NK-92 (cell line): ENCODE results near the gene AGTPBP1.

Experiments used
- DNase-seq: peaks from one replicate; lab custom pipeline; 2025; ENCODE audit not compliant: unreplicated experiment; lab: John Stamatoyannopoulos, UW

Gene AGTPBP1

GRCh38 chr9:85510830-85511504 lies 230.8 kb downstream of the AGTPBP1 start:
- DNase-seq = no peak

GRCh38 chr9:85508616-85509015 lies 233.1 kb downstream of the AGTPBP1 start:
- no peak for DNase-seq

DNA sequence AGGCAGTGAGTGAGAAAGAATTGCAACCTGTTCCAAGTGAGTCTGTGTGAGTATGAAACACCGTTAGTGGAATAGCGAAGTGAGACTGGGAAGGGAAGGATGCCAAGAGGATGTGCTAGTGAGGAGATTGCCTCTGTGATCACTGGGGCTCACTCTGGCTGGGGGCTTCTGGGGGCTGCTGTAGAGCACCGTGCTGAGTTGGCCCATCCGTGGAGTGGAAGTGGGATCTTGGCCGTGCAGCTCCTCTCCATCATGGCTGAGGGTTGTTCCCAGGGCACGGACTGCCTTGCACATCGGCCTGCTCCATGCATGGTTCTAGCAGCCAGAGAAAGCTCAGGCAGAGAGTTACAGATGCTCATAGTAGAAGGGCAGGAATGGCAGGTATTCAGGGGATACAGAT lies 236.1 kb downstream of the AGTPBP1 start:
- no peak for DNase-seq

- DNase-seq = no peak
Measured at GRCh38 chr9:85502815-85503655, 238.7 kb downstream of the AGTPBP1 start.

- no peak for DNase-seq
Measured at GRCh38 chr9:85501882-85502281, 239.9 kb downstream of the AGTPBP1 start.

GRCh38 chr9:85501456-85501855 lies 240.3 kb downstream of the AGTPBP1 start:
- DNase-seq = no peak
